Right kidney (tissue), 1 donor: Measurements from ENCODE around the gene APOBEC2.
A peak's percentile ranks its signal among the peaks of the same experiment; 100 is the strongest.

Experiments
- DNase-seq: peaks from one replicate; pipeline ENCODE4 v3.0.0-alpha.2; 2016

Gene APOBEC2

GRCh38 chr6:41059556-41059955, 6.6 kb downstream of the APOBEC2 start:
- DNase-seq = no peak

GRCh38 chr6:41061196-41061726, 8.3 kb downstream of the APOBEC2 start:
- DNase-seq = no peak

GRCh38 chr6:41062056-41062455, 9.1 kb downstream of the APOBEC2 start:
- no peak for DNase-seq

GRCh38 chr6:41063884-41064285, 10.9 kb downstream of the APOBEC2 start:
- DNase-seq = no peak

- no peak for DNase-seq
Measured at GRCh38 chr6:41064841-41065240, 11.8 kb downstream of the APOBEC2 start.

GRCh38 chr6:41065550-41066026, 12.6 kb downstream of the APOBEC2 start:
- DNase-seq = no peak

GRCh38 chr6:41066867-41067304, 13.9 kb downstream of the APOBEC2 start:
- DNase-seq = no peak

- no peak for DNase-seq
Measured at GRCh38 chr6:41071501-41071922, 18.5 kb downstream of the APOBEC2 start.

- peak; percentile 97 for DNase-seq
Measured at GRCh38 chr6:41071923-41072835, 19.2 kb downstream of the APOBEC2 start, which contains the start of gene OARD1. OARD1 (minus strand) TSS chr6:41072356; CDS start chr6:41071634, 722 bp downstream.

GRCh38 chr6:41072836-41073202, 19.8 kb downstream of the APOBEC2 start, which contains the start of gene NFYA:
NFYA (plus strand) TSS chr6:41072974; CDS start chr6:41079090, 6,116 bp downstream.
- no peak for DNase-seq

GRCh38 chr6:41073203-41073967, 20.4 kb downstream of the APOBEC2 start:
- peak; percentile 87 for DNase-seq

GRCh38 chr6:41073968-41074691, 21.1 kb downstream of the APOBEC2 start:
- DNase-seq = peak; percentile 51

GRCh38 chr6:41074692-41075436, 21.9 kb downstream of the APOBEC2 start:
- no peak for DNase-seq

GRCh38 chr6:41075651-41076626, 22.9 kb downstream of the APOBEC2 start:
- no peak for DNase-seq

- no peak for DNase-seq
Measured at GRCh38 chr6:41077536-41077935, 24.5 kb downstream of the APOBEC2 start.

GRCh38 chr6:41078101-41078500, 25.1 kb downstream of the APOBEC2 start:
- DNase-seq = no peak

- no peak for DNase-seq
Measured at GRCh38 chr6:41079080-41079479, 26.1 kb downstream of the APOBEC2 start.

GRCh38 chr6:41080621-41081020, 27.6 kb downstream of the APOBEC2 start:
- DNase-seq = no peak

- DNase-seq = no peak
Measured at GRCh38 chr6:41083072-41083471, 30.1 kb downstream of the APOBEC2 start.

GRCh38 chr6:41085182-41085581, 32.2 kb downstream of the APOBEC2 start:
- no peak for DNase-seq
